Activated effector memory CD4-positive, alpha-beta T cell treated with Interleukin-2 at 50 U/mL for 16 hours (primary cell): ENCODE results near the gene PCNT.
"Not testable (repeated sequence)": the region's sequence is repeated elsewhere in the genome, so short reads cannot be mapped to it uniquely, and the experiment has no call there.

Source experiments
- DNase-seq: peaks from one replicate; pipeline ENCODE4 v3.0.0-alpha.2; 2020

The PCNT gene

GRCh38 chr21:46388896-46389295, 64.9 kb downstream of the PCNT start:
- DNase-seq, result no peak

- DNase-seq, result no peak
Observed at GRCh38 chr21:46390603-46391545, 66.9 kb downstream of the PCNT start.

DNA sequence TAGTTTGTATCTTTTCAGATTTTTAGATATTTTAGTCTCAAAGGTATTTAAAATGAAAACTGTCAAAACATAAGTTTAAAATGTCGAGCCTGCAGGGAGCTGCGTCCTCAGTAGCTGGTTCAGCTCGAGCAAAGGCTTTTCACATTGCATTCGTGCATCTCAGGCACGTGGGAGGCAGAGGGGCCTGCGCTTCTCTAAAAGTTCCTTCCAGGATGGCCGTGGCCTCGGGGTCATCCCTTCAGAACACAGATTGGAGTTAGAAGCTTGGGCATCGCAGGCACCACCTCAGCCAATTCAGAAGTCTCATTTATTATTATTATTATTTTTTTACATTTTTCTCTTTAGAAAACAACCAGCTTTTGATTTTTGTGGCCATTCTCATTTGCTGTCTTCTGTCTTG, 67.8 kb downstream of the PCNT start:
- DNase-seq, result no peak

DNA sequence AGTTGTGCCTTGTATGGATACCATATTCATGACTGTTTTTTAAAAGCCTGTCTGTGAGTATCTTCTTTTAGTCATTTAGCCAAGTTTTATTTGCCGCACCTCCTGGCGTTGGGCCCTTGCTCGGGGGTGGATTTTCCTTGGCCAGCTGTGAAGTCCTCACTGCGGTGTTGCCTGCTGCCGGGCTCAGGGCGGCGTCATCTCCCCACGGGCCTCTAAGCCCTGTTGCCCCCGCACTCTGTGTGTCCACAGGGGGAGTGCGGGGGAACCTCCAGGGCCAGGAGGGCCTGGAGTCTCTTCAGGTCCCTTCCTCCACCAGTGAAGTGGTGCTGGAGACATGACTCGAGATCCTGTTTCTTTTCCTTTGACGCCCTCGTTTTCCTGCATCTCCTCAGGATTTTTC, 69.0 kb downstream of the PCNT start:
- no peak for DNase-seq

- no peak for DNase-seq
Observed at GRCh38 chr21:46393451-46393940, 69.5 kb downstream of the PCNT start.

- no peak for DNase-seq
Observed at GRCh38 chr21:46393941-46394594, 70.1 kb downstream of the PCNT start.

- DNase-seq, result no peak
Observed at GRCh38 chr21:46394595-46395104, 70.7 kb downstream of the PCNT start.

DNA sequence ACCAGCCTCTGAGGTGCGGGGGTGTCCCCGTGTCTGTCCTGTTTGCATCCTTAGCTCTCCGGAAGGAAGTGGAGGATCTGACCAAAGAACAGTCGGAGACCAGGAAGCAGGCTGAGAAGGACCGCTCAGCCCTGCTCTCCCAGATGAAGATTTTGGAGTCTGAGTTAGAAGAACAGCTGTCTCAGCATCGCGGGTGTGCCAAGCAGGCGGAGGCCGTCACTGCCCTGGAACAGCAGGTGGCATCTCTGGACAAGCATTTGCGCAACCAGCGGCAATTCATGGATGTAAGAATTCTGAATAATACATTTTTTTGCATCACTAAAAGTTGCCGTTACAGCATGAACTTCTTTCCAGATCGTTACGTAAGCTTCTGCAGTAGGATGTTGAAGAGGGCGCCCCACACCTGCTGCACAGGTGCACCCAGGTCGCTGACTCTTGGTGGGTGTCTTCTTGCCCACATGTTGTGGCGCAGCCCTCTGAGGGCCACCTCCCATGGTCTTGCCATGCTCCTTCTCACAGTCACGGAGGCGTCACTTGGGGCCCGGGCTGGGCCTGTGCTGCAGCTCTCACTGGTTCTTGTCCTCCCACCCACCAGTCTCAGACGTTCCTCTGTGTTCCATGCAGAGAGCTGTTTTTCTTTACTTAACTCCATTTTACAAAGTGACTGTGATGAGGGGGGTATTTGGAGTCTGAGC, 73.4 kb downstream of the PCNT start:
- no peak for DNase-seq

- no peak for DNase-seq
Observed at GRCh38 chr21:46397993-46398392, 74.0 kb downstream of the PCNT start.

- DNase-seq, result no peak
Observed at GRCh38 chr21:46399129-46399528, 75.2 kb downstream of the PCNT start.

DNA sequence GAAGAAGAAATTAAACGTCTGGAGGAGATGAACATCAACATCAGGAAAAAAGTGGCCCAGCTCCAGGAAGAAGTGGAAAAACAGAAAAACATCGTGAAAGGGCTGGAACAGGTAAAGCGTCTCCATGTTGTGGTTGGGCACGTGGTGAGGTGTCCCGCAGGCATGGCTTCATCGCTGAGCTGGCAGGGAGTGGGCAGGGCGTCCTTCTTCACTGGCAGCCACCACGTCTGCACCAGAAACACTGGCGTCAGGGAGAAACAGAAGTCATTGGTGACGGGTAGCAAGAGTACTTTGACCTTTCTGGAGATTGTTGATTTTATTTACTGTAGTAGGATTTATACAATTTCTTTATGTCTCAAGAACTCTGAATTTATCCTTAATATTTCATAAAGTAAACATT, 75.7 kb downstream of the PCNT start:
- no peak for DNase-seq

DNA sequence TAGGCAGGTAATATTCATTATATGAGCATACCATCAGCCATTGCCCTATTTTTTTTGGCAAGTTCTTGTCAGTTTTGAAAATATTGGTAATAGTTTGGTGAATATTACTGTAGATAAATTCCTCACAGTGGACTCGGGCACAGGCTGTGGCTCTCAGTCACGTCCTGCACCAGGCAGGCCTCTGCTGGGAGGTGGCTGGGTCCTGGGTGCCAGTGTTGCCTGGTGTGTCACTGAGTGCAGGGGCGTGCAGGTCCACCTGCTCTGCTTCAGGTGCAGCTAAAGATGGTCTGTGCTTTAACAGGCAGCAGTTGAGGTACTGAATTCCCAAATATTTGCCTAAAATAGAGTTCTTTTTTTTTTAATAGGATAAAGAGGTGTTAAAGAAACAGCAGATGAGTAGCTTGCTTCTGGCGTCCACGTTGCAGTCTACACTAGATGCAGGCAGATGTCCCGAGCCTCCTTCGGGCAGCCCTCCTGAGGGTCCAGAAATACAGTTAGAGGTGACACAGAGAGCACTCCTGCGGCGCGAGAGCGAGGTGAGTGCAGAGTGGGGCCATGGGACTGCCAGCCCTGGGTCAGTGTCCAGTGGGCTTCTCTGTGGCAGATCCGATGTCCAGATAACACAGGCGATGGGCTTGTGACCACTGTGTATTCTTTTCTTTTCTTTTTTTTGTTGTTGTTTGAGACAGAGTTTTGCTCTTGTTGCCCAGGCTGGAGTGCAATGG, 77.4 kb downstream of the PCNT start:
- no peak for DNase-seq

DNA sequence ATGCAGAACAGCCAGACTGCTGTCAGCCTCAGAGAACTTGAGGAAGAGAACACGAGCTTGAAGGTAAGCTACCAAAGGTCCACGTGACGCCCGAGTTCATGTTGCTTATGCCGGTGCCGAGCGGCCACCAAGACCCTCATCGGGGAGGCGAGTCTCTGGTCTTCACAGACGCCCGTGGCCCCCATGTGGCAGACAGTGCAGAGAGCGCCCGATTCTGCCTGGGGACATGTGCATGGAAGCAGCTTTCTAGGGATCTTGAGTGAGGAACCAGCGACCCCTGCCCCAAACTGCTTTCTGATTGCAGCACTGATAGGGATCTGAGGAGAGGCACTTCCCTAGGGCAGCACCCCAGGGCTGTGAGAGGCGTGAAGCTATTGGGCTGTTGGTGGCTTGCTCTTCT, 78.5 kb downstream of the PCNT start:
- no peak for DNase-seq

DNA sequence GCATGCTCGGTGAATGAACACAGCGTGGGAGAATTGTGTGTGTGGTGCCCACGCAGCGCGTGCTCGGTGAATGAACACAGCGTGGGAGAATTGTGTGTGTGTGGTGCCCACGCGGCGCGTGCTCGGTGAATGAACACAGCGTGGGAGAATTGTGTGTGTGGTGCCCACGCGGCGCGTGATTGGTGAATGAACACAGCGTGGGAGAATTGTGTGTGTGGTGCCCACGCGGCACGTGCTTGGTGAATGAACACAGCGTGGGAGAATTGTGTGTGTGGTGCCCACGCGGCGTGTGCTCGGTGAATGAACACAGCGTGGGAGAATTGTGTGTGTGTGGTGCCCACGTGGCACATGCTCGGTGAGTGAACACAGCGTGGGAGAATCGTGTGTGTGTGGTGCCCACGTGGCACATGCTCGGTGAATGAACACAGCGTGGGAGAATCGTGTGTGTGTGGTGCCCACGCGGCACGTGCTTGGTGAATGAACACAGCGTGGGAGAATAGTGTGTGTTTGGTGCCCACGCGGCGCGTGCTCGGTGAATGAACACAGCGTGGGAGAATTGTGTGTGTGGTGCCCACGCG, 79.4 kb downstream of the PCNT start:
- DNase-seq, result not testable (repeated sequence)

- no peak for DNase-seq
Observed at GRCh38 chr21:46404306-46404705, 80.3 kb downstream of the PCNT start.

GRCh38 chr21:46406001-46406400, 82.0 kb downstream of the PCNT start:
- DNase-seq, result no peak

GRCh38 chr21:46409641-46410406, 85.9 kb downstream of the PCNT start:
- DNase-seq, result no peak

GRCh38 chr21:46410516-46410915, 86.6 kb downstream of the PCNT start:
- DNase-seq, result no peak

DNA sequence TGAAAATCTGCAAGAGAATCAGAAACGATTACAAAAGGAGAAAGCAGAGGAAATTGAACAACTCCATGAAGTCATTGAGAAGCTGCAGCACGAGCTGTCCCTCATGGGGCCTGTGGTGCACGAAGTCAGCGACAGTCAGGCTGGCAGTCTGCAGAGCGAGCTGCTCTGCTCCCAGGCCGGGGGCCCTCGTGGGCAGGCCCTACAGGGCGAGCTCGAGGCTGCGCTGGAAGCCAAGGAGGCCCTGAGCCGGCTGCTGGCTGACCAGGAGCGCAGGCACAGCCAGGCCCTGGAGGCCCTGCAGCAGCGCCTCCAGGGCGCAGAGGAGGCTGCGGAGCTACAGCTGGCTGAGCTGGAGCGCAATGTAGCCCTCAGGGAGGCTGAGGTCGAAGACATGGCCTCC, 87.3 kb downstream of the PCNT start:
- DNase-seq, result no peak

DNA sequence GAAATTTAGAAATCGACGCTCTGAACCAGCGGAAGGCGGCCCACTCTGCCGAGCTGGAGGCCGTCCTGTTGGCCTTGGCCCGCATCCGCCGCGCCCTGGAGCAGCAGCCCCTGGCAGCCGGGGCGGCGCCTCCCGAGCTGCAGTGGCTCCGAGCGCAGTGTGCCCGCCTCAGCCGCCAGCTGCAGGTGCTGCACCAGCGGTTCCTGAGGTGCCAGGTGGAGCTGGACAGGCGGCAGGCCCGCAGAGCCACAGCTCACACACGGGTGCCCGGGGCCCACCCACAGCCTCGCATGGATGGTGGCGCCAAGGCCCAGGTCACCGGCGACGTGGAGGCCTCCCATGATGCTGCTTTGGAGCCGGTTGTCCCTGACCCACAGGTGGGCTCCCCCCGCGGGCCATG, 87.7 kb downstream of the PCNT start:
- DNase-seq, result no peak
